ENCODE results near the gene DYSF.

DNA sequence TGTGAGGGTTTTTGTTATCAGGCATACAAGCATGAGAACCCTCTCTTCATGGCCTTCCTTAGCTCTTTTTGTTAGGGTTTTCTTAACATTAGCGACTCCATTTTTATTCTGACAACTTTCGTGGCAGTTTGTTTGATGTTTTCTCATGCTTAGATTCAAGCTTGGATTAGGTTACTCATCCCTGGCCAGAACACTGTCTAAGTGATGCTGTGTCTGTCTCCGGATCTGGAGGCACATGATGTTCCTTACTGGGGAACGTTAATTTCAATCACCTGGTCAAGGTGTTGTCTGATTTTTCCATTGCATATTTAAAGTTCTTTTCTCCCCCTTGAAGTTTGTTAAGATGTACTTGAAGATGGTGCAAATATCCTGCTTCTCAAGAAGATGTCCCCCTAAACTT lies 40.7 kb downstream of the DYSF start:
- TF ChIP-seq, protein P1, sequence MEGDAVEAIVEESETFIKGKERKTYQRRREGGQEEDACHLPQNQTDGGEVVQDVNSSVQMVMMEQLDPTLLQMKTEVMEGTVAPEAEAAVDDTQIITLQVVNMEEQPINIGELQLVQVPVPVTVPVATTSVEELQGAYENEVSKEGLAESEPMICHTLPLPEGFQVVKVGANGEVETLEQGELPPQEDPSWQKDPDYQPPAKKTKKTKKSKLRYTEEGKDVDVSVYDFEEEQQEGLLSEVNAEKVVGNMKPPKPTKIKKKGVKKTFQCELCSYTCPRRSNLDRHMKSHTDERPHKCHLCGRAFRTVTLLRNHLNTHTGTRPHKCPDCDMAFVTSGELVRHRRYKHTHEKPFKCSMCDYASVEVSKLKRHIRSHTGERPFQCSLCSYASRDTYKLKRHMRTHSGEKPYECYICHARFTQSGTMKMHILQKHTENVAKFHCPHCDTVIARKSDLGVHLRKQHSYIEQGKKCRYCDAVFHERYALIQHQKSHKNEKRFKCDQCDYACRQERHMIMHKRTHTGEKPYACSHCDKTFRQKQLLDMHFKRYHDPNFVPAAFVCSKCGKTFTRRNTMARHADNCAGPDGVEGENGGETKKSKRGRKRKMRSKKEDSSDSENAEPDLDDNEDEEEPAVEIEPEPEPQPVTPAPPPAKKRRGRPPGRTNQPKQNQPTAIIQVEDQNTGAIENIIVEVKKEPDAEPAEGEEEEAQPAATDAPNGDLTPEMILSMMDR (IDR thresholded peaks at IDR 0.05): no peak
- no peak for TF ChIP-seq POLR2A (IDR thresholded peaks at IDR 0.05)
